Measurements from ENCODE around the gene ALDOC. TPM values are rescaled to one million over a fixed set of nuclear protein-coding genes. Genes with fewer than 3 reads are reported as not detected.

ALDOC gene
- total and polyA plus RNA-seq, 2 of the 13 experiments (the other 11 are each of a cell fraction or from before 2014, with no cell fraction given) = 15.4 to 60.9 TPM

GRCh38 chr17:28576758-28577465 is at the start of gene ALDOC (continued):
- 0 out of 2 replicates have a peak, but pooled peaks have one; percentile 28 for TF ChIP-seq LRRFIP1 (CRISPR knock-in tag; conservative IDR thresholded peaks at IDR 0.05)
- TF ChIP-seq ATRX (CRISPR knock-in tag; IDR thresholded peaks at IDR 0.05; ENCODE audit: borderline replicate concordance) = no peak
- no peak for TF ChIP-seq ZNF33A (CRISPR knock-in tag; IDR thresholded peaks at IDR 0.05; ENCODE audit: borderline replicate concordance)
- TF ChIP-seq GTF3A (CRISPR knock-in tag; conservative IDR thresholded peaks at IDR 0.05) = no peak
- TF ChIP-seq ZFAT (CRISPR knock-in tag; conservative IDR thresholded peaks at IDR 0.05) = no peak
- peak; percentile 70 for TF ChIP-seq BHLHE40 (IDR thresholded peaks at IDR 0.05; ENCODE audit: low read length)
- TF ChIP-seq, protein P1, sequence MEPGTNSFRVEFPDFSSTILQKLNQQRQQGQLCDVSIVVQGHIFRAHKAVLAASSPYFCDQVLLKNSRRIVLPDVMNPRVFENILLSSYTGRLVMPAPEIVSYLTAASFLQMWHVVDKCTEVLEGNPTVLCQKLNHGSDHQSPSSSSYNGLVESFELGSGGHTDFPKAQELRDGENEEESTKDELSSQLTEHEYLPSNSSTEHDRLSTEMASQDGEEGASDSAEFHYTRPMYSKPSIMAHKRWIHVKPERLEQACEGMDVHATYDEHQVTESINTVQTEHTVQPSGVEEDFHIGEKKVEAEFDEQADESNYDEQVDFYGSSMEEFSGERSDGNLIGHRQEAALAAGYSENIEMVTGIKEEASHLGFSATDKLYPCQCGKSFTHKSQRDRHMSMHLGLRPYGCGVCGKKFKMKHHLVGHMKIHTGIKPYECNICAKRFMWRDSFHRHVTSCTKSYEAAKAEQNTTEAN (CRISPR knock-in tag; conservative IDR thresholded peaks at IDR 0.05) = peak; percentile 64; the same call in 1 of the 2 replicates
- TF ChIP-seq RAD51 (IDR thresholded peaks at IDR 0.05; ENCODE audit: borderline replicate concordance) = no peak
- TF ChIP-seq AGO2 (optimal IDR thresholded peaks at IDR 0.05; ENCODE audit: low read depth, low read length) = peak; percentile 70
- TF ChIP-seq, protein P2, sequence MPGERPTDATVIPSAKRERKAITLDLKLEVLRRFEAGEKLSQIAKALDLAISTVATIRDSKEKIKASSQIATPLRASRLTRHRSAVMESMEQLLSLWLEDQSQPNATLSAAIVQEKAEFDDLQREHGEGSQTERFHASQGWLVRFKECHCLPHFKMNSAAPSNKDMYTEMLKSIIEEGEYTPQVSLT (CRISPR knock-in tag; IDR thresholded peaks at IDR 0.05; ENCODE audit: borderline replicate concordance, low read depth) = no peak
- TF ChIP-seq CCDC6 (CRISPR knock-in tag; IDR thresholded peaks at IDR 0.05) = no peak
- TF ChIP-seq SOX6 (IDR thresholded peaks at IDR 0.05) = no peak
- peak; percentile 77 for TF ChIP-seq SOX6 (CRISPR knock-in tag; IDR thresholded peaks at IDR 0.05)
- no peak for TF ChIP-seq SOX13 (IDR thresholded peaks at IDR 0.05)
- TF ChIP-seq SOX13 (CRISPR knock-in tag; conservative IDR thresholded peaks at IDR 0.05 in 1 of 2, IDR thresholded peaks at IDR 0.05 in 1 of 2) = peak in 1 of 2 experiments; percentile 75; a peak in 2 of 4 replicates
- TF ChIP-seq PREB (CRISPR knock-in tag; IDR thresholded peaks at IDR 0.05) = no peak
- no peak for TF ChIP-seq ZFP62 (CRISPR knock-in tag; IDR thresholded peaks at IDR 0.05)
- TF ChIP-seq CHD2 (IDR thresholded peaks at IDR 0.05; ENCODE audit: low read depth, low read length) = no peak
- TF ChIP-seq ZNF383 (CRISPR knock-in tag; IDR thresholded peaks at IDR 0.05; ENCODE audit: borderline replicate concordance) = no peak
- peak; percentile 53 for TF ChIP-seq DMAP1 (CRISPR knock-in tag; IDR thresholded peaks at IDR 0.05)
- TF ChIP-seq ZBTB26 (CRISPR knock-in tag; IDR thresholded peaks at IDR 0.05; ENCODE audit: borderline replicate concordance) = no peak
- TF ChIP-seq SKI (IDR thresholded peaks at IDR 0.05; ENCODE audit: partially characterized antibody) = no peak
